Subcutaneous adipose tissue (tissue), 4 donors: ENCODE results near the gene COL9A2. TPM values are rescaled to one million over a fixed set of nuclear protein-coding genes. Genes with fewer than 3 reads are reported as not detected.

Experiments
- CTCF ChIP-seq: fragments of 450-650 bp; IDR thresholded peaks from one replicate; pipeline ENCODE4 v1.5.1; 2016; ENCODE audit warnings: low read depth, mild to moderate bottlenecking, control low read depth, antibody characterized with exemption, moderate library complexity
- total RNA-seq, 4 donors: library from RNA; depleted of rRNA; stranded (reverse); fragments of >200 nt; gene quantifications; one replicate each; pipeline ENCODE4 v1.1.0, GENCODE V29; 2016

COL9A2 gene
- total RNA-seq, 4 donors from 2014 or later = 0.65 to 7.8 (median 4.1) TPM

- no peak for TF ChIP-seq CTCF
Measured at GRCh38 chr1:40265298-40265697, 51.8 kb downstream of the COL9A2 start.

- no peak for TF ChIP-seq CTCF
Measured at GRCh38 chr1:40264354-40264781, 52.7 kb downstream of the COL9A2 start.

DNA sequence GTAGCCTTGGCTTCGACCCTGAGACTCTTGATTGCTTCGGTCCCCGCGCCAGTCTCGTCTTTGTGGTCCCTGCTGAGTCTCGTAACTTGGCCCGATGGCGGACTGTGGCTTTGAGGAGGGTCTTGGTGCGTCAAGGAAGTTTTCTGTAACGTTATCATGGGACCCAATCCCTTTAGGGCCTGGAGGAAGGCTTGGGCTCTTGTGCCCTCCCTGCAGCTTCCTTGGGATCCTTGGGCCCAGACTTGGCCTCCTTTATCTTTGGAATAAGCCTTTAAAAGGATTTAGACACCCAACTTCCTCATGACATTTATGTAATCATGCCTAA is 58.7 kb downstream of the COL9A2 start:
- no peak for TF ChIP-seq CTCF

GRCh38 chr1:40257688-40258444 is 59.2 kb downstream of the COL9A2 start, which contains the start of gene ZMPSTE24:
Gene ZMPSTE24 (plus strand): TSS chr1:40258236. CDS start chr1:40258272, 36 bp downstream.
- TF ChIP-seq CTCF = no peak

DNA sequence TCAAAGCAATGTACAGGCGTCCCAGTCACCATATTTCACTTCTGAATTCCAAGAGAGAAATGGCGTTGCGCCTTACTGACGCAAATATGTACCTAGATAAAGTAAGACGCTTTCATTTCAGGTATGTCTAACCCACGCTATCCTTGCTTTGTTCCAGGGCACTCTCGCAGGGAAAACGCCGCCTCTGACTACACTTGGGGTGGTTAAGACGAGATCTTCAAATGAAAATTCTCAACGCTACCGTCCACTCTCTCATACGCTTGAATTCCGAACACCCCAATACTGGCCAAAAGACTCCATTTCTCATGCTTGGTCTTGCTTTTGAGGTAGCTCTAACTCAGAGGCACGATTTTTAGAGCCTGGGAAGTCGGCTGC is 59.8 kb downstream of the COL9A2 start:
- no peak for TF ChIP-seq CTCF

- TF ChIP-seq CTCF = no peak
Measured at GRCh38 chr1:40256401-40257084, 60.5 kb downstream of the COL9A2 start.

- no peak for TF ChIP-seq CTCF
Measured at GRCh38 chr1:40255231-40255630, 61.9 kb downstream of the COL9A2 start.
